SHP77 treated with DMSO at 0.1 percent for 48 hours (cell line): ENCODE results near the gene CDC42BPG.

ENCODE experiments used
- DNase-seq: peaks from one replicate; lab custom pipeline; 2025; lab: John Stamatoyannopoulos, UW

CDC42BPG gene

DNA sequence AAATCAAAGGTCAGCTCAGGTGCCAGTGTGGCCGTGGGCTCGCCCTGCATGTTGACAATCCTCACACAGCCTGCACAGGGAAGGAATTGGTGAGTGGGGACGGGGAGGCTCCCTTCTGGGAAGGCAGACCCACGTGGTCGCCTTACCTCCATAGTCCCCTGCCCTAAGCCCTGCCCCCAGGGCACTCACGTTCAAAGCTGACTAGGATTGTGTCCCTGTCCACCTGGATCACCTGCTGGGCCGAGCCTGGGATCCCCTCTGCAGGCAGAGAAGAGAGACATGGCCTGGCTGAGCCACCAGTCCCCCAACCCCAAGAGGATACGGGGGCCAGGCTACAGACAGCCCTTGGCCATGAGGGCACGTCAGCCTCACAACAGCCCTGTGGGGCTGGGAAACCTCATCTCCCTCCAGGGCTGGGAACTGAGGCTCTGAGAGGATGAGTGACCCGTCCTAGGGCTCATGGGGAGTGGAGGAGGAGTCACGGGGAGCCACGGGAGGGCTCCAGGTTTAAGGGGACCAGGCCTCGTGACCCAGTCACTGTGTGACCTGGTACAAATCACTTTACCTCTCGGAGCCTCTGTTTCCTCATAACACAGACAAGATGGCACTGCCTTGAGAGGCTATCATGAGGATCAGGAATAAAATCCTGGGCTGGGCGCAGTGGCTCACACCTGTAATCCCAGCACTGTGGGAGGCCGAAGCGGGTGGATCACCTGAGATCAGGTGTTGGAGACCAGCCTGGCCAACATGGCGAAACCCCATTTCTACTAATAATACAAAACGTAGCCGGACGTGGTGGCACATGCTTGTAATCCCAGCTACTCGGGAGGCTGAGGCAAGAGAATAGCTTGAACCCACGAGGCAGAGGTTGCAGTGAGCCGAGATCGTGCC lies 54.0 kb downstream of the CDC42BPG start:
- no peak for DNase-seq

DNA sequence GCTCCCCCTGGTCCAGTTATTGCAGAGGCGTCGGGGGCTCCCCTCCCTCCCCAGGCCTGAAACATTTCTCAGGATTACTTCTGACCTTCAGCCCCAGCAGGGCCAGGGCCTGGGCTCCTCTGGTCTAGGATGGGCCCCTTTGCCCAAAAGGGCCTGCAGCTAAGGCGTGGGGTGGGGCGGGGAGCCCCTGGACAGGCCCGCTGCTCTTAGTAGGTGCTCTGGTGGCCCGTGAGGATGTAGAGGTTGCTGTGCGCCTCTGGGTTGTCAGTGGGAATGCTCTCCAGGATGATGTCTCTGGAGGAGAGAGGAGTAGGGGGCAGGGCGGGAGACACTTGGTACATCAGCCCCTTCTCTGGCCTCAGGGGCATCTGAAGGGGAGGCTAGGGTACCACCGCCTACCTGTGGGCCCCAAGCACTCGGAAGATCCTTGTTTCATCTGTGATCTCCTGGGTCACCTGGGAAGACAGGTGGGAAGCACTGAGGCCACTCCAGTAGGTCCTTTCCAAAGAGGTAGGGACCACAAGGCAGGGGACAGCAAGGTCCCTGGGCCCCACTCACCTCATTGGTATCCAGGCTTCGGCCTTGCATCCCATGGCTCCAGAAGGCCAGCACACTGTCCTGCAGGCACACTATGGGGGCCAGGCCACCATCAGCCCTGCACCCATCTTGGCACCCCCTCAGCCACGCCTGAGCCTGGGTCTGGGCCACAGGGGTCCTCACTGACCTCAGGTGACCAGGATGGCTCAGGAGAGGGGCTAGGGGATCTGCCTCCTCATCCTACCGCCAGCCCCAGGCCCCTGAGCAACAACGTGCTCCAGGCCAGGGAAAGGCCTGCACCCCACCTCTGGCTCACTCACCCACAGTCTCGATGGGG lies 54.9 kb downstream of the CDC42BPG start:
- DNase-seq = no peak

DNA sequence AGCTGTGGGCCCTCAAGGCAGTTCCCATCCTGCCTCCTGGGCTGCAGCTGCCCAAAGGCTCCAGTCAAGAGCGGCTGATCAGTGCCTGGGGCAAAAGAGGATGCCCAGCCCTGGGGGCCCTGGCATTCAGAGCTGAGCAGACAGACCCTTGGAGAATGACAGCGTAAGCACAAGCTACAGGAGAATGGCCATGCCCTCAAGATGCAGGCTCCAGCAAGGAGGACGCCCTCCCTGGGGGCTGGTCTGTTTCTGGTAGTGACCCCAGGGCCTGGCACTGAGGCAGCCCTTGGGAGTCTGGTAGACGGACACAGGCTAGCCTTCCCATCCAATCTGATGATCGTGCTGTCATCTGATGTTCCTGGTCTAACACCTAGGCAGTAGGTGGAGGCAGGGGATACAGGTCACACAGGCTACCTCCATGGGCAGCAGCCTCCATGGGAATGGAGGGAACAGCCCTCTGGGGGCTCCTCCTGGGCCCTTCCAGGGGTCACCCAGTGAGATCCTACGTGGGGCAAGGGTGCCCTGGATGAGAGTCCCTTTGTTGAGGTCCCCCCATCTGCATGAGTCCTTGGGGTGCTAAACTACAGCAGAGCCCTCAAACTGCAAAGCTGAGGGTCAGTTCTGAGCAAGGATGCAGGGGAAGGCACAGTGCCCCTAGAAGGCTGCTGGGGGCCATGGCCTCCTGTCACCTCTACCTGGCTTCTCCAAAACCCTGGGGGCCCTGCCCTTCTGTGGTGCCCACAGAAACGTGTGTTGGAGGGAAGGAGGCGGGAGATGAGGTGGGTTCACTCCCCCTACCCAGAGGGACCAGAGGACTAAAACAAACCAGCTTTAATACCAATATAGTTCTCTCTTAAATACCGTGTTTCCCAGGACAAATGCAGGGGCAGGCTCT lies 55.9 kb downstream of the CDC42BPG start:
- no peak for DNase-seq

DNA sequence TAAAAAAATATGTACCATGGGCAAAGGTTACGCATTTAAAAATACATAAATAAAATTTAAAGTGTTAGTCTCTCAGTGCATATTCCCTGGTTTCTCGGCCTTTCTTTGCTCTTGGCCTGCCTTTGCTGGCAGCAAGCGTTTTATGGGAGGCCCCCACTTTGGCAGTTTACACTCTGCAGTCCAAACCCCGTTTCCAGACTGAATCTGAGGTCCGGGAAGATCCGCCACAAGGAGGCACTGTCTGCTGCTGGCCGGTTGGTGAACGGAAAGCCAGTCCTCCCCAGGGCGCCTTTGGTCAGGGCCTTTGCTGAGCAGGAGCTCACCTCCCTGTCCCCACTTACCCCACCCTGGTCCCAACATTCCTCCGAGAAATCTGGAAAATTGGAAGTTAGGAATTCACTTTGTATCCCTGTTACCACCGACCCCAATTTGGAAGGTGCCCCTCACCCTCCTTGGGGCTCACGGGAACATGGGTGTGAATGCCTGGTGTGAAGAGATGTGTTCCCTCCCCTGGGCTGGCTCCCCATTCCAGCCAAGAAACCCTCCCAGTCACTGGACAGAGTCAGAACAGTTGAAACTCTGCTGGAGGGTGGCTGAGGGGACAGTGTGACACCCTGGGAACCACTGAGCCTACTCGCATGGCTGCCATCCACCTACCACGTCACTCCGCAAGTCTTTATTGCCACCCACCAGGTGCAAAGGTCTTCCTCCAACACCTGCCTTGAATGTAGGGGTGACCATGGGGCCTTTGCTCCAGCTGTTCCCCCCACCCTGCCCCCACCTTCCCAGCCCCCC lies 56.7 kb downstream of the CDC42BPG start:
- DNase-seq = peak; percentile 31

DNA sequence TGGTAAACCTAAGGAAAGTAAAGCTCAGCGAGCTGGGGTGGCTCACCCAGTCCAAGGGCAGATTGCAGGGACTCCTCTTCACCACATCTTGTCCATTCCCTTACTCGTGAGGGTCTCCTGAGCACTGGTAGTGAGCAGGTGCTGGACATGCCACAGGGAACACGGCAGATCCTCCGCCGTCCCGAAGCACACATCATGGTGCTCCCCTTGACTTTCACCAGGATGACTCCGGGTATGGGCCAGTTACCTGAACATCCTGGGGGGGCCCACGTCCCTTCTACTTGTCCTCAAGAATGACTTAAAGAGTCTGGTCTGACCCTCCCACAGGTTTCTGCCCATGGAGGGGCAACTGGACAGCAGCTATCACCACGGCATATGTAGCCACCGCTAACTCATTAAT lies 58.1 kb downstream of the CDC42BPG start:
- DNase-seq = no peak

DNA sequence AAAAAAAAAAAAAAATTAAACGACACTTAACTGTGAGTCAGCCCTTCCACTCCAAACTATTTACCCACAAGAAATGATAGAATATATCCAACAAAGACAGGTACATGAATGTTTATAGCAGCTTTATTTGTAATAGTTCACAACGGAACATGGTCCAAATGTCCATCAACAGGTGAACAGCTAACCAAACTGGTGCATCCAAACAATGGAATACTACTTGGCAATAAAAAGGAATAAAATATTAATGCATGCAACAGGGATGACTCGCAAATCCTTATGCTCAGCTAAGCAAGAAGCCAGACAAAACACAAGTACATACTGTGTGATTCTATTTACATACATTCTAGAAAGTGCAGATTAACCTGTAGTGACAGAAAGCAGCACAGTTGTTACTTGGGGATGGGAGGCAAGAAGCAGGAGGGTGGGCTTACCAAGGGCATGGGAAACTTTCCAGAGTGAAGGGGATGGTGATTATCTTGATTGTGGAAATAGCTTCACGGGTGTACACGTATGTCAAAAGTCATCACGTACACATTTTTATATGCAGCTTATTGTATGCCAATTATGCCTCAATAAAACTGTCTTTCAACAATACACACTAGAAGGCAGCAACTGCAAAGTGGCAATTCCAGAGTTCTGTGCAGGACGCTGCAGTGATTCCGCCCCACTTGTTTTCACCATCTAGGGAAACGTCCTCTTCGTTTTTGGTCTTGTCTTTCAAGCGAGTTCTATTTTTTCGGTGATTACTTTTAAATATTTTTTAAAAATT lies 59.5 kb downstream of the CDC42BPG start:
- no peak for DNase-seq

DNA sequence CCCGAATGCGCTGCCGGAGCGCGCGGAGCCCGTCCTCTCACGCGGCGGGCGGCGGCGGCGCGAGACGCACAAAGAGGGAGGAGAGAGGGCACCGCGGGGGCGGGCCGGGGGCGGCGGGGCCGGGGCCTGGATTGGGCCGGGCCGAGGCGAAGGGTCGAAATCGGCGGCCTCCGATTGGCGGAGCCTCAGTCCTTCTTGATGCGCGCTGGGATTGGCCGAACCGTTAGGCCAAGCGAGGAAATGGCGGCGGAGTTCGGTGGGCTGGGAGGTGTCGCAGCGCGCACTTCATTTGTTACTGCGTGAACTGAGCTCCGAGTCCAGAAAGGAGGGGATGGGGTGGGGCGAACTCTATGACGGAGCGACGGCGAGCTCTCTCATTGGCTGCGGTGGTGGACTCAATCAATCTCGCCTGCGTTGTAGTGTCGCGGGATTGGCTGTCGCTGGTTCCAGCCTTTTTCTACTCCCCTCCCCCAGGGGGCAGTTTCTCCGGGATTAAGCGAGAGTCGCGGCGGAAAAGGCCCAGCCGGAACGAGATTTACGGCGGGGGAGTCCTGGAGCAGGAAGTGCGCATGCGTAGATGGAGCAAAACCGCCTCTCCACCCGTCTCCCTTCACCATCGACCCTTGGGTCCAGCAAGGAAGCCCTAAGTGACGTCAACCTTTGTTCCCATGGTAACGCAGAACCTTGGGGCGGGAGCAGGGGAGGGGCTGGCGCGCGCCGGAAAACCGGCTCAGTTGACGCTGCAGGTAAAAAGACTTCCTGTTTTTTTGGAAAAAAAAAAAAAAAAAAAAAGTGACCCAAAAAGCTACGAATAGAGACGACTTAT lies 65.8 kb downstream of the CDC42BPG start, which contains the start of gene SF1:
Gene SF1, minus strand, starts transcription at position 70 of the 826 bp plus-strand sequence. CDS start 150 bp downstream, outside the sequence.
- peak; percentile 98 for DNase-seq

DNA sequence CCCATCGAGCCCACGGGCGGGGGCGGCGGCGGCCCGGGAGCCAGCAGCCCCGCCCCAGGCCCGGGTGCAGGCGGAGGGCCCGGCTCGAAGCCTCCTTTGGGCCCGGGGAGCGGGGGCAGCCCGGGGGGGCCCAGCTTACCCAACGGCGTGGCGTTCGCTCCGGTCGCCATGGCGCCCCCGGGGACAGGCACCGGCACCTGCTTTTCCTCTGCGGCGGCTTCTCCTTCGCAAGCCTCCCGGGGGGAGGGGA lies 66.3 kb downstream of the CDC42BPG start:
- no peak for DNase-seq

DNA sequence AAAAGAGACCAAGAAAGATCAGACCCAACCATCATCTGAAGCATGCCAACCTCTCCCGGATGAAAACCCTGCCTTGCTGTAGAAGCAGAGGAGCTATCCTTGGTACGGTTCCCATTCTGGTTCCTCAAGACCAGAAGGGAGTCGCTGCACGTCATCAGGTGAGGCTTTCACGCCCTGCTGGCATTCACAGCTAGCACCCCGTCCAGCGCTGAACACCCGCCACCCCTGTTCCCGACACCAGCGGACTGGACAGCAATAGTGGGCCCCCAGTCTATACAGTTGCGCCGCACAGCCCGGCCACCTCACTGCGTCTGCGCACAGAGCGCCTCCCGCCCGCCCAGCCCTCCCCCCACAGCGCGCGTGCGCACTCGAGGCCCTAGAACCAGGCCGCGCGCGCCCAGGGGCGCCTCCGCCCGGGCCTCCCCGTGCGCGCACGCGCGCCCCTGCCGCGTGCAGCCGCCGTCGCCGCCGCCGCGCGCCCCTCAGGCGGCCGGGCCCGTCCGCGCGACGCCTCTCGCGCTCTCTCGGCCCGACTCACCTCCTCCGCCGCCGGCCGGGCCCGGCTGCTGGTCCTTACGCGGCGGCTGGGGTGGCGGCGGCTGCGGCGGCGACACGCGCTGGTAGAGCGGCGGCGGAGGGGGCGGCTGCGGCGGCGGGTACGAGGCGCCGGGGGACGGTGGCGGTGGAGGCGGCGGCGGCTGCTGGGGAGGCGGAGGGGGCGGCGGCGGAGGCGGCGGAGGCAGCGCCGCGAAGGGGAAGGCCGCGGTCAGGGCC lies 66.8 kb downstream of the CDC42BPG start:
- DNase-seq = no peak

DNA sequence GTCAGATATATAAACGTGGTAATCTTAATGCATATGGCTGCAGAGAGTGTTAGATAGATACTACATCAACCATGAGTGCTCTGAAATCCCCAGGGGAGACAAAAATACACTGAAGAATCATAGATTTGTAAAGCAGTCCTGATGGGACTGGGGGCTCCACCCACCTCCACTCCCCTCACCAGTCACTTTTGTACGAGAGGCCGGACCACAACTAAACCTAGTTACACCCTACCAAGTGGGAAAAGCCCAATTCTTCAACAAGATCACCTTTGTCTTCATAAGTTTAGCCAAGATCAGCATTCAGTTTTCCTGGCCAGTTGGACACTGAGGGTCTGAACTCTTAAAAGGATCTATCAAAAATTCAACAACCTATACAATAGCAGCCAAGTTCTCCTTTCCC lies 67.6 kb downstream of the CDC42BPG start:
- no peak for DNase-seq

DNA sequence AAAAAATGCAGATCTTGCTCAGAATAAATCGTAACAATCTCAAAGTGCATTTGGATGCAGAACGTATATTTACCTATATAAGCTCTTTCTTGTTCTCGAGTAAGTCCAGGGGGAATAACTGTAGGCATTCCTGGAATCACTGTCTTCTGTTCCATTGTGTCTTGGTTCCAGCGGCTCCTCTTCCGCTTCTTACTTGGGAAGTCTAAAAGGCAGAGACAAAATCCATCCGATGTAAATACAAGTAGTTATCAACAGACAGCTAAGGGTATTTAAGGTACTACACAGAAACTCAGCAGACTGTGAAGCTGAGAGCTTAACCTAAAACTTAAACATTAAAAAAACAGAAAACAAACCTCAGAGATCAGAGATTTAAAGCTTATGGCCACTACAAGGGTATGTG lies 68.0 kb downstream of the CDC42BPG start:
- no peak for DNase-seq

DNA sequence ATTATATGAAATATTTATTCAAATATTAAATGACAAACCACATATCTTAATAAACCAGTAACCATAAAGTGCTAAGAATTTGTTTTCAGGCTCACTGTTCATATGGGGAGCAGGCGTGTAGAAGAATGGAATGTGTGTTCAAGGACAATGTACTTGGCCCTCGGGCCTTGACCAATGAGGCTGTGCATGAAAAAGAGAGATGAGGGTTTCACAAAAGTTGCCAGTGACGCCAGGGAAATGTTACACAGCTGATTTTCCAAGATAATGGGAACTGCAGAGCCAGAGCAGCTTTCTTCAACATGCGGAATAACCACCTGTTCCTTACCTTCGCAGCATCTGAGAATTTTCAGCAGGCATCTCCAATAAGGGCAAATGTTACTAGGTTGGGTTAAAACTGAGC lies 70.3 kb downstream of the CDC42BPG start:
- DNase-seq = no peak
